Psoas muscle (tissue), 8 donors: ENCODE results near the gene GID4. TPM values are rescaled to one million over a fixed set of nuclear protein-coding genes. Genes with fewer than 3 reads are reported as not detected.

ENCODE experiments used
- ATAC-seq, 4 donors: fragments of 200-7000 bp; cut with Tn5 transposase; one replicate each; pipeline ENCODE4 v1.9.1; 2020; ENCODE audit warnings: moderate library complexity in 3 of 4, mild to moderate bottlenecking in 2 of 4
- DNase-seq, 2 donors: peaks; one replicate each; pipeline ENCODE4 v3.0.0-alpha.2; 2020
- H3K27ac ChIP-seq: fragments of 200-600 bp; one replicate; pipeline ENCODE4 v1.8.0; 2022
- H3K27me3 ChIP-seq, 3 donors: fragments of 200-600 bp in 1 of 3; one replicate each; pipeline versions ENCODE4 v1.6.1 to v1.8.0; 2013 to 2022; ENCODE audit warnings: low read length in 2 of 3, mild to moderate bottlenecking in 2 of 3, moderate library complexity in 1 of 3; ENCODE audit not compliant: insufficient read depth in 3 of 3
- H3K36me3 ChIP-seq, 2 donors: fragments of 200-600 bp in 1 of 2; one replicate each; pipeline versions ENCODE4 v1.6.1 to v1.8.0; 2013 to 2022; ENCODE audit warnings: low read depth in 1 of 2, mild to moderate bottlenecking in 1 of 2, moderate library complexity in 1 of 2; ENCODE audit not compliant: insufficient read depth in 1 of 2
- H3K4me1 ChIP-seq: fragments of 200-600 bp; one replicate; pipeline ENCODE4 v1.8.0; 2022
- H3K4me3 ChIP-seq: fragments of 200-600 bp; one replicate; pipeline ENCODE4 v1.8.0; 2022; ENCODE audit warnings: mild to moderate bottlenecking
- H3K9me3 ChIP-seq: fragments of 200-600 bp; one replicate; pipeline ENCODE4 v1.8.0; 2022
- CTCF ChIP-seq: fragments of 200-600 bp; IDR thresholded peaks from one replicate; pipeline ENCODE4 v1.8.0; 2022; ENCODE audit warnings: antibody characterized with exemption
- WGBS, 3 donors: extraction: QIAGEN DNeasy Blood & Tissue Kit; methylation state at CpG; one replicate each; pipeline versions ENCODE4 v1.1.6 to v1.1.7; 2013; 5-methylcytosine and 5-hydroxymethylcytosine counted together
- intact Hi-C, 2 donors: fragments of 100-400 bp; cut with DNase I; formaldehyde crosslinking; loops; one replicate each; pipeline versions ENCODE4 v1.11.0 to v1.14.2; 2022
- polyA plus RNA-seq, 3 donors: library from polyadenylated mRNA; stranded (reverse); fragments of 200-250 nt; gene quantifications; one replicate each; pipeline ENCODE4 v1.2.3, GENCODE V29; 2013
- total RNA-seq, 4 donors: library from RNA; stranded (reverse); fragmentation: NEBNext Ultra II Directional in 2 of 4; extraction: Animal tissue kit (Norgen Biotek cat#: 25700) in 2 of 4; gene quantifications; one replicate each; pipeline versions ENCODE4 v1.2.1 to v1.2.4, GENCODE V29; 2021 to 2023
- donor health status: healthy with polysubstance abuse.
- donor health status: DM: no; HTN: no; CAD: no; lungs with moderate emphysema.
- donor health status: Bipolar disorder and iron deficiency.
- donor health status: healthy.
- donor health status: DM: yes; HTN: yes; CAD: no.
- donor health status: DM: no; HTN: no; CAD: no.
- donor health status: DM: no; HTN: no; CAD: no.
- donor health status: DM: yes; HTN: yes; CAD: no.

GID4 gene
- total and polyA plus RNA-seq, 7 donors, result 10.8 to 55.2 (median 38.0) TPM

GRCh38 chr17:18101828-18102227 lies 62.6 kb downstream of the GID4 start:
- H3K36me3 ChIP-seq, result peaks cover 3 to 97% of the 10 kb centered on the region in 2 donors
- no peak for TF ChIP-seq CTCF
- WGBS, 3 donors, result 84 to 86% (median 85%) methylated on average over 9 of the region's 9 CpGs
- intact Hi-C loops, result no loop called here
- ATAC-seq, result no peak
- H3K4me1 ChIP-seq, result no peaks in the 10 kb centered on the region
- no peaks in the 10 kb centered on the region for H3K27me3 ChIP-seq
- no peaks in the 10 kb centered on the region for H3K9me3 ChIP-seq
- no peak for DNase-seq
- no peak overlapping the region for H3K4me3 ChIP-seq
- no peak overlapping the region for H3K27ac ChIP-seq

- H3K4me1 ChIP-seq, result no peaks in the 10 kb centered on the region
- no peak for TF ChIP-seq CTCF
- intact Hi-C loops, result no loop called here
- H3K27ac ChIP-seq, result no peak overlapping the region
- H3K27me3 ChIP-seq, result no peaks in the 10 kb centered on the region
- peaks cover 3 to 97% of the 10 kb centered on the region in 2 donors for H3K36me3 ChIP-seq
- no peaks in the 10 kb centered on the region for H3K9me3 ChIP-seq
- H3K4me3 ChIP-seq, result no peak overlapping the region
- ATAC-seq (no peak), DNase-seq (no peak)
- 84 to 90% (median 86%) methylated on average over 3 of the region's 3 CpGs for WGBS, 3 donors
These were observed 63.4 kb downstream of the GID4 start for GRCh38 chr17:18102640-18103039.

- Histone ChIP-seq H3K4me3 (no peak overlapping the region), H3K36me3 (peaks cover 0 to 73% of the 10 kb centered on the region in 2 donors), H3K27me3 (no peaks in the 10 kb centered on the region), H3K9me3 (no peaks in the 10 kb centered on the region), H3K27ac (no peak overlapping the region), H3K4me1 (no peaks in the 10 kb centered on the region)
- ATAC-seq, result no peak
- DNase-seq, result no peak
- intact Hi-C loops, result no loop called here
- 69 to 82% (median 74%) methylated on average over 3 of the region's 3 CpGs for WGBS, 3 donors
- no peak for TF ChIP-seq CTCF
These were observed 65.8 kb downstream of the GID4 start for GRCh38 chr17:18105027-18105426.

- no peak for DNase-seq
- peaks cover 0 to 68% of the 10 kb centered on the region in 2 donors for H3K36me3 ChIP-seq
These were observed 66.4 kb downstream of the GID4 start for GRCh38 chr17:18105595-18105994.

More at GRCh38 chr17:18105595-18105994, 66.4 kb downstream of the GID4 start:
- Histone ChIP-seq H3K4me3 (no peak overlapping the region), H3K4me1 (no peaks in the 10 kb centered on the region), H3K9me3 (no peaks in the 10 kb centered on the region), H3K27ac (no peak overlapping the region), H3K27me3 (no peaks in the 10 kb centered on the region)
- intact Hi-C loops, result no loop called here
- WGBS, 3 donors, result 86 to 97% (median 97%) methylated on average over 6 of the region's 6 CpGs
- no peak for TF ChIP-seq CTCF
- ATAC-seq, result no peak
